SKM-1 (cell line): Measurements from ENCODE around the gene USP10.

Experiments
- DNase-seq: peaks from one replicate; lab custom pipeline; 2025; ENCODE audit not compliant: unreplicated experiment; lab: John Stamatoyannopoulos, UW

USP10 gene

GRCh38 chr16:84821179-84821578 is 121.4 kb downstream of the USP10 start:
- DNase-seq: no peak

GRCh38 chr16:84821728-84822689 is 122.2 kb downstream of the USP10 start:
- no peak for DNase-seq

- DNase-seq: no peak
Observed at GRCh38 chr16:84822990-84823389, 123.2 kb downstream of the USP10 start.

- no peak for DNase-seq
Observed at GRCh38 chr16:84823484-84823883, 123.7 kb downstream of the USP10 start.

GRCh38 chr16:84823926-84824325 is 124.1 kb downstream of the USP10 start:
- DNase-seq: no peak

GRCh38 chr16:84825896-84826557 is 126.2 kb downstream of the USP10 start:
- no peak for DNase-seq

GRCh38 chr16:84826558-84826941 is 126.8 kb downstream of the USP10 start:
- DNase-seq: no peak

GRCh38 chr16:84827131-84827574 is 127.4 kb downstream of the USP10 start:
- peak; percentile 80 for DNase-seq

- DNase-seq: no peak
Observed at GRCh38 chr16:84827897-84828296, 128.1 kb downstream of the USP10 start.

- DNase-seq: no peak
Observed at GRCh38 chr16:84828322-84828721, 128.5 kb downstream of the USP10 start.
